Jurkat, Clone E6-1 (cell line): Measurements from ENCODE around the gene PACRG.

Source experiments
- DNase-seq: peaks from one replicate; pipeline ENCODE4 v3.0.0-alpha.2; 2011; ENCODE audit warnings: low read depth, low spot score
- H3K4me3 ChIP-seq: 2 replicates; pipeline ENCODE4 v1.5.1; 2011; ENCODE audit warnings: mild to moderate bottlenecking, low read length, control low read depth, moderate library complexity

The PACRG gene

DNA sequence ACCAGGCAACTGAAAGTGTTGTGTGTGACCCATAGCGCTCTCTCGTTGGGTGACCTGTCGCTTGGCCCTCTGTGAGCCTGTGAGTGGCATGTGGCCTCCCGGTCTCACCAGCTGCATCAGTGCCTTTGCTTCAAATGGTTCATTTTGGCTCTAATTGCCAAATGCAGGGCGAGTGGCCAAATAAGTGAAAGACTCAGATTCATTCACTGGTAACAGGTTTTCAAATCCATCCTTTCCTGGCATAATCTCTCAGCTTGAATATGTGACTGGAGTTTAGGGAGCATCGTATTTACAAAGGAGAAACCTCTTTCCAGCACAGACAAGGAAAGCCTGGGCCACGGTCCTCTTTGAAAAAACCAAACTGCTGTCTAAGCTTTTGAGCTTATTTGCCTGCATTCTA is 365.1 kb downstream of the PACRG start:
- DNase-seq, result no peak
- H3K4me3 ChIP-seq, result no peak overlapping the region

DNA sequence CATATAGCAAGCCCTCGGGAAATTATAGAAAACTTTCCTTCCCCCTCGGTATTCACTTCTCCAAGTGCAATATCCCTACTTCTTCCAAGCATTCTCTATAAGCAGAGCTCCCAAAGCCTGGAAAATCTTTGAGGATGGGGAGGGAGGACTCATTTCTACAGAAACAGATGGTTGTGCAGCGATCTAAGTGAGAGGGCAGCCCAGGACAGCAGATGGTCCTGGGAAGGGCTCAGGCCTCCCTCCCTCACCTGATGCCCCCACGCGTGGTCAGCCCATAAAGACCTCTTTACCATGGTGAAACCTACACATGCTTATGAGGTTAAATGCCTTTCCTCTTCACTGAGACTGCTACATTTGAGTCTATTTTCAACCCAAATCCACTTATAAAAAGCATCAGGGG is 367.1 kb downstream of the PACRG start:
- DNase-seq, result no peak

DNA sequence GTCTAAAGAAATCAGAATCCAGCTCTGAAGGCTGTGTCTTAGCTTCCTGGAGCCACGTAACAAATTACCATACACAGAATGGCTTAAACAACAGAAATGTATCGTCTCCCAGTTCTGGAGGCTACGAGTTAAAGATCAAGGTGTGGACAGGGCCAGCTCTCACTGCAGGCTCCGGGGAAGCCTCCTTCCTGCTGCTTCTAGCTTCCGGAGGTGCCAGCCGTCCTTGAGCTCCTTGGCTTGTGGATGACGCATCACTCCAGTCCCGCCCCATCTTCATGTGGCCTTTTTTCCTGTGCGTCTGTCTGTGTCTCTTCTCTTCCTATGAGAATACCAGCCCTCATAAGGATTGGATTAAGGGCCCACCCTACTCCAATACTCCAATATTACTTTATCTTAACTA is 367.6 kb downstream of the PACRG start:
- no peak for DNase-seq
- no peak overlapping the region for H3K4me3 ChIP-seq

More for the DNA sequence above, 367.1 kb downstream of the PACRG start:
- no peak overlapping the region for H3K4me3 ChIP-seq

- no peak for DNase-seq
- H3K4me3 ChIP-seq, result no peak overlapping the region
These were observed 371.2 kb downstream of the PACRG start for GRCh38 chr6:163098827-163099479.

DNA sequence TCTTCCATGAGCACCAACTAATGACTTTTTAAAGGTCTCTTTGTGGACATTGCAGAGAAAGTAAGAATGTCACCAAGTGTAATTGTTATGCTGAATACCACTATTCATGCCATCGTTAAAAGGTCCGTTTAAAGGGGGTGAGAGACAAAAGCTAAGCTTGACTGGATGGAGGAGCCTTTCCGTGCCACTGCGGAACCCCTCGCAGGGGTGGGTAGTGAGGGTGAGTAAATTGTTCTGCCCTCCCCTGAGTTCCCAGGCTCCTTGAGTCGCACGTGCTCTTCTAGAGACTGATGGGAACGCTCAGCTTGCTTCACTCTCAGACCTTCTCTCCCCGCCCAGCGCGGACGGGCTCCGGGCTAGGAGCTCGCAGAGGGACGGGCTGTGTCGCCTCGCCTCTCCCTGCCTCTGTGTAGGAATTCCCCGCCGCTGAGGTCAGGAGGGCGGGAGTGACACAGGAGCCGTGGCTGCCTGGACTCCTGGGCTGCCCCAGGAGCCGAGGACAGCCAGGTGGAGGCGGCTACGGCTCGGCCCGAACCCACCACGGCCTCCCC is 371.9 kb downstream of the PACRG start:
- H3K4me3 ChIP-seq, result no peak overlapping the region
- no peak for DNase-seq

GRCh38 chr6:163100259-163100658 is 372.5 kb downstream of the PACRG start:
- no peak for DNase-seq
- H3K4me3 ChIP-seq, result no peak overlapping the region

- no peak overlapping the region for H3K4me3 ChIP-seq
- DNase-seq, result no peak
These were observed 385.7 kb downstream of the PACRG start for GRCh38 chr6:163113358-163113962.

DNA sequence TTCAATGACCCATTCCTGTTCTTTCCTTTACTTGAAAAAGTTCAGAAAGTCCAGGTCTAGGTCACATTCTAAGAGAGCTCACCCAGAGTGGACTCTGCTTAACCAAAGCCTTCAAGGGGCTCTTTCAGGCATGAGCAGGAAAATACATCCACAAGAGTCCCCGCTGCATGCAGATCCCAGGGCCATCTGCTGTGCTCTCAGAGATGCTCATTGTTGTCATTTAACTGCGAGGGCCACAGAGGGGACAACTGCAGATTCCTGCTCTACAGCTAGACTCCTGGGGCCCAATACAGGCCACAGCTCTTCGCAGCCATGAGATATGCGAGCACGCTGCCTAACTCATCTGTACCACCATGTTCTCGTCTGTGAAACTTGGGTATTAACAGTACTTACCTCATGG is 391.2 kb downstream of the PACRG start:
- no peak for DNase-seq
- H3K4me3 ChIP-seq, result no peak overlapping the region

GRCh38 chr6:163120223-163120622 is 392.4 kb downstream of the PACRG start:
- DNase-seq, result no peak
- no peak overlapping the region for H3K4me3 ChIP-seq

DNA sequence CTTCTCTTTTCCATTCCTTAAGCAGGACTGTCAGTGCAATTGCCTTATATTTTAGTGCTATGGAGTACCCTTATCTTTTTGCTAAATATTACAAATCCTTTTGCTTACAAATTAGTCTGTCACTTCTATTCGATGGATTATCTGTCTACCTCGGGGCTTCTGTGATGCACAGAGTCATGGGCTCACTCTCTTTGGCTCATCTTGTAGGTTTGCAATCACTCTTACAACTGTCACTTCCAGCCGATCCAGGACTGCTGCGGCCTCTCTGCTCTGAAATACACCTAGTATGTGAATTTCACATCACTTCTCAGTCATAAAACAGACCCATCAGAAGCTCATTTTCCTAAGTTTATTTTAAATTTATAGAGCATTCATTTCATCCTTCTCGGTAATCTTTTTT is 393.5 kb downstream of the PACRG start:
- DNase-seq, result no peak
- no peak overlapping the region for H3K4me3 ChIP-seq

GRCh38 chr6:163122365-163122764 is 394.6 kb downstream of the PACRG start:
- no peak for DNase-seq
- no peak overlapping the region for H3K4me3 ChIP-seq

- H3K4me3 ChIP-seq, result no peak overlapping the region
- no peak for DNase-seq
These were observed 395.3 kb downstream of the PACRG start for GRCh38 chr6:163123098-163123497.

- no peak overlapping the region for H3K4me3 ChIP-seq
- DNase-seq, result no peak
These were observed 399.0 kb downstream of the PACRG start for GRCh38 chr6:163126741-163127140.

DNA sequence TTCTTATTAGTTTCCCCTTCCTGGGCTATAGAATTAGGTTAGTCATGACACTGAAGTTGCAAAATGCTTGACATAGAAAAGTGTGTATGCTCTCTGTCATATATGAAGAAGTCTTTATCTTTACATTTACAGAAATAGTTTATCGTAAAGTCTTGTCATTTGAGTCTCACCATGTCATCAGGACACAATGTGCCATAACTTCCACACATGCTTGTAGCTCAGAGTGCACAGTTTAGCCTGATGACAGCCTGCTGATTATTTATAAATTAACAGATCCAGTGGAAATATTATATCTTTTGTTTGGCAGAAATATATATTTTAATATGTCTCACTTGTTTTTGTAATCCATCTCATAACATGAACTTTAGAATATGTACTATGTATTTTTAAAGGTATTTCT is 399.8 kb downstream of the PACRG start:
- no peak overlapping the region for H3K4me3 ChIP-seq
- no peak for DNase-seq

DNA sequence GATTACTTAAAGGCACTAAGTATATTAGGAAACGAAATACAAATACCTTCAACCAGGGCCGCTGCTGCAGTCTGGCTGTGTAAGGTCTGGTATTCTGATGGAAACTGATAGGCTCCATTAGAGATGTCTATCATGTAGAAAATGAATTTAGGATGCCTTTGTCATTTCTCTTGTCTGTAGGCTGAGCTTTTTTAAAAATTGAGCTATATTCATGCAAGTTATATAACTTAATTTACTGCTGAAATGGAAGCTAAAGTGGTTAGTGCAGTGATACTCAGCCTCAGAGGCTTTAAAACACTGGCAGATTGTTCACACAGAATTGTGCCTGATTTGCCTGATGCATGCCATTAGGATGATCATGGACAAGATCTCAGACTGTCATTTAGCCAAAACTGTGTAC is 400.6 kb downstream of the PACRG start:
- H3K4me3 ChIP-seq, result no peak overlapping the region
- no peak for DNase-seq

- no peak overlapping the region for H3K4me3 ChIP-seq
- DNase-seq, result no peak
These were observed 404.4 kb downstream of the PACRG start for GRCh38 chr6:163132050-163132750.

GRCh38 chr6:163133017-163133416 is 405.2 kb downstream of the PACRG start:
- no peak overlapping the region for H3K4me3 ChIP-seq
- no peak for DNase-seq

GRCh38 chr6:163133691-163134090 is 405.9 kb downstream of the PACRG start:
- DNase-seq, result no peak
- H3K4me3 ChIP-seq, result no peak overlapping the region

DNA sequence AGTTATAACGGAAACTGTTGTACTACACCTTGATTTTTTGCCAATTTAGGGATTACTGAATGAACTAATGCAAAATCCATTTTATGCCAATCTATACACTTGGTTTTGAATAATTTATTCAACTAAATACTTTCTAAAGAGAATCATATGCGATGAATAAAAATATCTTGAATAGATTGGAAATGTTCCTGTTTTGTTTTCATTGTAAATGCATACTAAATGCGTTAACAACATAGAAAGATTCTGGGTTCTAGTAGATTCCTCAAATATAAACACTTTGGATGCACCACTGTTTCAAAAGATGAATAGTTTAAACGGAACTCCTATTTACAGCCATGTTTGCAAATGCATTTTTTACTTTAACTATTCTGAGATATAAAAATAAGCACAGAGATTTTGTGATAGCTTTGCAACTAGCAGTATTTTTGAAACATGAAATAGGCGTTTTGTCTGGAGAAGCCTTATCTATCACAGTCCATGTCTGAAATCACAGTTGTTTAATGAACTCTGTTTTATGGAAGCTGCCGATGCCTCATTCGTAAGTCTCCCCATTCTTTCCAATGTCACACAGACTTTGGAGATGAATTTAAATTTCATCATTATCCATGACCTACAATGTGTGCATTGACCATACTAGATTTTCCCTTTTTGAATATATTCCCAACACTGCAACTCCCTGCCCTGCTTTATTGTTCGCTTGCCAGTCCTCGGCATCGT is 409.1 kb downstream of the PACRG start:
- no peak overlapping the region for H3K4me3 ChIP-seq
- no peak for DNase-seq

GRCh38 chr6:163137398-163137881 is 409.7 kb downstream of the PACRG start:
- no peak for DNase-seq
- no peak overlapping the region for H3K4me3 ChIP-seq
